H1 (cell line): ENCODE data around the gene UBXN1. TPM values are rescaled to one million over a fixed set of nuclear protein-coding genes. Genes with fewer than 3 reads are reported as not detected.

Experiments
- CTCF ChIA-PET: fragments of 300-600 bp; sonication (Branson Sonifier 250); formaldehyde crosslinking; loops from one replicate; lab custom pipeline; 2021; ENCODE audit not compliant: partially characterized antibody; lab: Charles Lee
- POLR2A ChIA-PET: fragments of 300-600 bp; sonication (Branson Sonifier 250); formaldehyde crosslinking; loops from one replicate; lab custom pipeline; 2021; ENCODE audit warnings: inconsistent platforms; ENCODE audit not compliant: partially characterized antibody; lab: Charles Lee
- DNase-seq, 2 experiments: peaks; one replicate each; pipeline versions ENCODE4 v3.0.0 to v3.0.0-alpha.2; 2010 to 2022; ENCODE audit warnings: low spot score in 2 of 2, low read depth in 1 of 2, mixed read lengths in 1 of 2
- FAIRE-seq: peaks from 2 replicates; lab custom pipeline; 2011; peaks lifted over from hg19 to GRCh38; lab: Jason Lieb, UNC
- H2AFZ ChIP-seq: 2 replicates; pipeline ENCODE4 v1.8.1; 2012; ENCODE audit warnings: low read length, inconsistent platforms
- H2AK5ac ChIP-seq: 2 replicates; pipeline ENCODE4 v1.6.1; 2013; ENCODE audit warnings: low read depth, low read length
- H2BK120ac ChIP-seq: replicated peaks from 2 replicates; pipeline ENCODE3; 2013; ENCODE audit warnings: low read depth, low read length, inconsistent platforms
- H2BK12ac ChIP-seq: 2 replicates; pipeline ENCODE4 v1.6.1; 2013; ENCODE audit warnings: low read depth, low read length
- H2BK15ac ChIP-seq: 2 replicates; pipeline ENCODE4 v1.6.1; 2013; ENCODE audit warnings: low read length
- H2BK20ac ChIP-seq: 2 replicates; pipeline ENCODE4 v1.6.1; 2013; ENCODE audit warnings: low read length
- H2BK5ac ChIP-seq: 2 replicates; pipeline ENCODE4 v1.6.1; 2013; ENCODE audit warnings: low read depth, low read length
- H3K14ac ChIP-seq: 2 replicates; pipeline ENCODE4 v1.6.1; 2013; ENCODE audit warnings: inconsistent platforms; ENCODE audit not compliant: insufficient read length
- H3K18ac ChIP-seq: 2 replicates; pipeline ENCODE4 v1.6.1; 2013; ENCODE audit warnings: low read length; ENCODE audit errors: extremely low read depth
- H3K23ac ChIP-seq: 2 replicates; pipeline ENCODE4 v1.6.1; 2013; ENCODE audit warnings: inconsistent platforms; ENCODE audit not compliant: insufficient read length
- H3K23me2 ChIP-seq: 2 replicates; pipeline ENCODE4 v1.6.1; 2013; ENCODE audit warnings: low read depth, low read length
- H3K27ac ChIP-seq: 2 replicates; pipeline ENCODE4 v1.6.1; 2011; ENCODE audit warnings: low read depth, low read length, inconsistent platforms
- H3K27me3 ChIP-seq, 4 experiments: replicated peaks in 1 of 4; 1 replicate in 1 of 4; 2 replicates in 3 of 4; pipeline versions ENCODE4 v1.6.1 to v1.8.1; 2011 to 2013; ENCODE audit warnings: low read length in 3 of 4, mild to moderate bottlenecking in 3 of 4, inconsistent platforms in 2 of 4, mixed read lengths in 2 of 4, moderate library complexity in 1 of 4; ENCODE audit not compliant: control insufficient read depth in 3 of 4, insufficient read depth in 3 of 4; ENCODE audit errors: extremely low read depth in 1 of 4
- H3K36me3 ChIP-seq, 4 experiments: 2 replicates each; pipeline versions ENCODE4 v1.6.1 to v1.8.1; 2011 to 2013; ENCODE audit warnings: mild to moderate bottlenecking in 4 of 4, low read length in 3 of 4, moderate library complexity in 2 of 4, control low read depth in 1 of 4, inconsistent platforms in 1 of 4; ENCODE audit not compliant: insufficient read depth in 4 of 4, control insufficient read depth in 2 of 4
- H3K4ac ChIP-seq: replicated peaks from 2 replicates; pipeline ENCODE3; 2013; ENCODE audit warnings: low read length, low read depth, mixed read lengths, inconsistent platforms; ENCODE audit not compliant: insufficient read length
- H3K4me1 ChIP-seq, 4 experiments: replicated peaks in 1 of 4; 1 replicate in 1 of 4; 2 replicates in 3 of 4; pipeline versions ENCODE4 v1.6.1 to v1.8.1; 2011 to 2013; ENCODE audit warnings: low read length in 3 of 4, inconsistent platforms in 2 of 4, mixed read lengths in 1 of 4; ENCODE audit not compliant: insufficient read depth in 4 of 4, control insufficient read depth in 3 of 4
- H3K4me2 ChIP-seq, 2 experiments: 2 replicates each; pipeline versions ENCODE4 v1.6.1 to v1.8.1; 2011 to 2013; ENCODE audit warnings: low read depth in 2 of 2, low read length in 2 of 2, control low read depth in 1 of 2, inconsistent platforms in 1 of 2, mild to moderate bottlenecking in 1 of 2; ENCODE audit not compliant: insufficient read depth in 1 of 2
- H3K4me3 ChIP-seq, 4 experiments: fragments of 200-600, 300-600 bp in 1 of 4; sonication (generic), shearing (Covaris generic), sonication (Bioruptor Twin) in 1 of 4; 2 replicates each; pipeline versions ENCODE4 v1.5.1 to v1.8.1; 2011 to 2016; ENCODE audit warnings: low read length in 4 of 4, low read depth in 3 of 4, control low read depth in 2 of 4, inconsistent platforms in 2 of 4, mild to moderate bottlenecking in 2 of 4, mixed read lengths in 1 of 4, moderate library complexity in 1 of 4; ENCODE audit not compliant: insufficient read depth in 2 of 4; ENCODE audit errors: extremely low read depth in 1 of 4
- H3K56ac ChIP-seq: replicated peaks from 2 replicates; pipeline ENCODE3; 2013; ENCODE audit warnings: low read depth, mild to moderate bottlenecking, mixed read lengths, low read length, inconsistent platforms; ENCODE audit not compliant: insufficient read length
- H3K79me1 ChIP-seq: 2 replicates; pipeline ENCODE4 v1.6.1; 2013; ENCODE audit warnings: low read depth, low read length, control low read depth
- H3K79me2 ChIP-seq, 2 experiments: 2 replicates each; pipeline versions ENCODE4 v1.6.1 to v1.8.1; 2012 to 2013; ENCODE audit warnings: low read length in 2 of 2, mild to moderate bottlenecking in 2 of 2, inconsistent platforms in 1 of 2; ENCODE audit not compliant: insufficient read depth in 2 of 2, control insufficient read depth in 1 of 2
- H3K9ac ChIP-seq, 4 experiments: replicated peaks in 1 of 4; 1 replicate in 1 of 4; 2 replicates in 3 of 4; pipeline versions ENCODE4 v1.6.1 to v1.8.1; 2011 to 2013; ENCODE audit warnings: low read depth in 3 of 4, low read length in 3 of 4, control low read depth in 2 of 4, mild to moderate bottlenecking in 2 of 4, moderate library complexity in 2 of 4, inconsistent platforms in 1 of 4; ENCODE audit errors: extremely low read depth in 1 of 4
- H3K9me3 ChIP-seq, 2 experiments: 2 replicates each; pipeline versions ENCODE4 v1.6.1 to v1.8.1; 2012 to 2013; ENCODE audit warnings: mild to moderate bottlenecking in 2 of 2, moderate library complexity in 2 of 2, control low read depth in 1 of 2, inconsistent platforms in 1 of 2, low read depth in 1 of 2, low read length in 1 of 2, mixed read lengths in 1 of 2; ENCODE audit not compliant: insufficient read depth in 2 of 2
- H4K20me1 ChIP-seq, 2 experiments: replicated peaks in 1 of 2; 2 replicates each; pipeline versions ENCODE3 to v1.8.1; 2011 to 2013; ENCODE audit warnings: inconsistent platforms in 2 of 2, low read length in 2 of 2, mild to moderate bottlenecking in 1 of 2; ENCODE audit not compliant: insufficient read depth in 2 of 2, control insufficient read depth in 1 of 2
- H4K5ac ChIP-seq: 2 replicates; pipeline ENCODE4 v1.6.1; 2013; ENCODE audit warnings: low read length, low read depth, mixed read lengths, inconsistent platforms; ENCODE audit not compliant: insufficient read length
- H4K8ac ChIP-seq: 2 replicates; pipeline ENCODE4 v1.8.0; 2013; ENCODE audit warnings: mild to moderate bottlenecking, moderate library complexity, low read length, inconsistent platforms; ENCODE audit not compliant: insufficient read depth; ENCODE audit errors: extremely low read depth
- H4K91ac ChIP-seq: replicated peaks from 2 replicates; pipeline ENCODE3; 2013; ENCODE audit warnings: low read length, mixed read lengths, inconsistent platforms; ENCODE audit not compliant: insufficient read length
- ASH2L ChIP-seq: fragments of 200-600, 300-600 bp; sonication (generic); IDR thresholded peaks from one replicate; pipeline ENCODE4 v1.7.1; 2017; ENCODE audit warnings: low read length
- CEBPB ChIP-seq: IDR thresholded peaks from 2 replicates; pipeline ENCODE4 v1.6.1; 2012; ENCODE audit warnings: low read depth, low read length
- CTBP2 ChIP-seq: IDR thresholded peaks from 2 replicates; pipeline ENCODE4 v1.7.0; 2011; ENCODE audit warnings: borderline replicate concordance, mild to moderate bottlenecking, moderate library complexity, mixed read lengths, low read length; ENCODE audit not compliant: insufficient read depth, insufficient read length
- CTCF ChIP-seq, 3 experiments: IDR thresholded peaks; 1 replicate in 2 of 3; 2 replicates in 1 of 3; pipeline versions ENCODE4 v1.5.1 to v1.6.1; 2011; ENCODE audit warnings: low read length in 3 of 3, mild to moderate bottlenecking in 3 of 3, inconsistent platforms in 2 of 3, low read depth in 1 of 3, moderate library complexity in 1 of 3; ENCODE audit not compliant: insufficient read depth in 1 of 3; ENCODE audit errors: control extremely low read depth in 1 of 3
- JUN ChIP-seq: IDR thresholded peaks from 2 replicates; pipeline ENCODE4 v1.6.1; 2011; ENCODE audit warnings: low read depth, mild to moderate bottlenecking, improper control_type of control experiment, low read length
- KDM5A ChIP-seq: fragments of 200-600 bp; IDR thresholded peaks from 2 replicates; pipeline ENCODE4 v1.7.1; 2012; ENCODE audit warnings: mild to moderate bottlenecking, low read length, inconsistent platforms, mixed read lengths
- NANOG ChIP-seq: IDR thresholded peaks from 2 replicates; pipeline ENCODE4 v1.6.1; 2011; ENCODE audit warnings: low read length, low read depth, mild to moderate bottlenecking, inconsistent platforms; ENCODE audit not compliant: insufficient read depth, poor library complexity, severe bottlenecking
- RFX5 ChIP-seq: IDR thresholded peaks from 2 replicates; pipeline ENCODE4 v1.6.1; 2011; ENCODE audit warnings: low read depth, low read length, improper control_type of control experiment, borderline replicate concordance
- SRF ChIP-seq: IDR thresholded peaks from 2 replicates; pipeline ENCODE4 v1.6.1; 2011; ENCODE audit warnings: mild to moderate bottlenecking, low read depth, low read length, moderate library complexity
- TEAD4 ChIP-seq: IDR thresholded peaks from 2 replicates; pipeline ENCODE4 v1.6.1; 2012; ENCODE audit warnings: low read depth, low read length, inconsistent platforms, mixed read lengths
- YY1 ChIP-seq: IDR thresholded peaks from 2 replicates; pipeline ENCODE4 v1.6.1; 2011; ENCODE audit warnings: low read depth, mild to moderate bottlenecking, low read length
- WGBS, 2 experiments: shearing (Covaris generic) in 1 of 2; methylation state at CpG; one replicate each; pipeline versions ENCODE4 v1.1.6 to v1.1.7; 2013 to 2015; ENCODE audit warnings: low lambda C conversion rate in 2 of 2, mixed read lengths in 2 of 2, inconsistent platforms in 1 of 2, low coverage in 1 of 2, missing lambda C conversion rate in 1 of 2; ENCODE audit not compliant: insufficient replicate concordance in 2 of 2, insufficient coverage in 1 of 2, insufficient read length in 1 of 2; ENCODE audit errors: extremely low coverage in 1 of 2, missing lambda C conversion rate in 1 of 2; 5-methylcytosine and 5-hydroxymethylcytosine counted together
- polyA plus RNA-seq, 7 experiments: library from polyadenylated mRNA; depleted of rRNA in 3 of 7; stranded (reverse) in 5 of 7; unstranded in 2 of 7; fragments of >200 nt in 5 of 7; fragments of 200-250 nt in 2 of 7; gene quantifications; 1 replicate in 5 of 7; 2 replicates in 1 of 7; 4 replicates in 1 of 7; pipeline versions ENCODE4 v1.2.1 to v1.2.3, GENCODE V29; 2011 to 2013; ENCODE audit warnings: missing spikeins in 2 of 7, mixed read lengths in 2 of 7
- total RNA-seq: library from RNA; stranded (reverse); fragmentation: NEBNext Ultra II Directional; extraction: Animal tissue kit (Norgen Biotek cat#: 25700); gene quantifications from 2 replicates; pipeline ENCODE4 v1.2.1, GENCODE V29; 2021

The UBXN1 gene
- total and polyA plus RNA-seq, 2 of the 8 experiments (the other 6 are each of a cell fraction or from before 2014, with no cell fraction given) = 78.6 to 114 TPM

- peaks cover 5% of the 10 kb centered on the region; the same call in 1 of the 2 replicates for H3K23me2 ChIP-seq
- no peak overlapping the region for H2BK5ac ChIP-seq
- H3K56ac ChIP-seq = no peak overlapping the region
- no peak overlapping the region for H3K27ac ChIP-seq
- H4K5ac ChIP-seq = no peak overlapping the region
- FAIRE-seq = no peak
- no peak overlapping the region for H3K4me3 ChIP-seq
- H3K23ac ChIP-seq = no peak overlapping the region
- H3K18ac ChIP-seq = no peak overlapping the region
- H3K9ac ChIP-seq = no peak overlapping the region
- peaks cover 10% of the 10 kb centered on the region for H3K79me1 ChIP-seq
- H2BK120ac ChIP-seq = no peak overlapping the region
- H3K9me3 ChIP-seq = no peaks in the 10 kb centered on the region
- H3K27me3 ChIP-seq = no peaks in the 10 kb centered on the region
- peaks cover 7 to 45% of the 10 kb centered on the region in 2 experiments for H3K79me2 ChIP-seq
- H3K4ac ChIP-seq = no peak overlapping the region
- H3K36me3 ChIP-seq = peaks cover 3 to 29% (median 8%) of the 10 kb centered on the region in 4 experiments; a peak in 7 of 8 replicates
- peaks cover 3 to 15% of the 10 kb centered on the region in 2 experiments for H4K20me1 ChIP-seq
- H2BK12ac ChIP-seq = no peak overlapping the region
- H4K91ac ChIP-seq = no peak overlapping the region
- no peak for DNase-seq
- ChIA-PET CTCF (interaction anchor here (1.5 kb wide), 1 partner anchor 21 kb away, joined by 8 read pairs; no protein-coding TSS in a partner anchor), POLR2A (interaction anchor here (0.8 to 50.4 kb wide), 10 partner anchors 8 to 70 kb away, joined by 3 to 2041 read pairs (median 4); partner anchors contain the start of genes BSCL2, C11orf98, CSKMT and EEF1G)
- H3K14ac ChIP-seq = no peak overlapping the region
- WGBS, 2 experiments = 90% methylated on average over 8 of the region's 8 CpGs; no CpG with 5 or more reads in 1 of the 2 experiments
- no peaks in the 10 kb centered on the region; a peak in 2 of 7 replicates for H3K4me1 ChIP-seq
- no peak overlapping the region for H2BK20ac ChIP-seq
- no peak overlapping the region for H2BK15ac ChIP-seq
- no peak overlapping the region for H2AFZ ChIP-seq
- no peak overlapping the region for H2AK5ac ChIP-seq
- H4K8ac ChIP-seq = no peak overlapping the region
- no peak overlapping the region; a peak in 1 of 4 replicates for H3K4me2 ChIP-seq
- no peak for TF ChIP-seq SRF
- TF ChIP-seq RFX5 = no peak
- no peak for TF ChIP-seq NANOG
- no peak for TF ChIP-seq KDM5A
- TF ChIP-seq CEBPB = no peak
- no peak for TF ChIP-seq CTCF (IDR thresholded peaks at IDR 0.05; ENCODE audit: control extremely low read depth in 1 of 3, insufficient read depth in 1 of 3, low read depth in 1 of 3, low read length in 3 of 3)
- TF ChIP-seq CTBP2 = no peak
- TF ChIP-seq JUN = no peak
- TF ChIP-seq ASH2L = no peak
- TF ChIP-seq TEAD4 = no peak
- no peak for TF ChIP-seq YY1
Measured at GRCh38 chr11:62644220-62644619, 34.7 kb downstream of the UBXN1 start.
